ENCODE results near the gene CLDND1.

DNA sequence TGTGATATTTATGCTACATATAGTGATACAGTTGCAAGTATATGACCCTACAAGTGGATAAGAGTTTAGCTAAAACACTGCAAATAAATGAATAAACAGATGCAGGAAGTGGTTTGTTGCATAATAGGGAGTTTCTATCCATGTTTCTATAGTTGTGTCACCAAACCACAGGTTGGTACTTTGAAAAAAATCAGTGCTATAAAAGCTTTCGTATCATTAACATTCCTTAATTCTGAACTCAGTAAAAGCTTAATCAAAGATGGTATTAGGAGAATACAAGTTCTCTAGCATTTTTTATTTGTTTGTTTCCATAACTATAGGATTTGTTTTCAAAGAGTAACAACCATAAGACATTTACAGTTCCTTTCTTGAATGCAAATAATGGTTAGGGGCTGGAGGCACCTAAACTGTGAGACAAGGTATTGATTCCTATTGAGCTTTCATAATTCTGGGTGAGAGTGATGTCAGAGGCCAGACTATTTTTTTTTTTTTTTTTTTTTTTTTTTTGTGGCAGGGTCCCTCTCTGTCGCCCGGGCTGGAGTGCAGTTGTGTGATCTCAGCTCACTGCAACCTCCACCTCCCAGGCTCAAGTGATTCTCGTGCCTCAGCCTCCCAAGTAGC is 41.1 kb upstream of the CLDND1 start:
- no peak for TF ChIP-seq CTCF (IDR thresholded peaks at IDR 0.05)
- TF ChIP-seq POLR2A (IDR thresholded peaks at IDR 0.05): no peak
- no peak for TF ChIP-seq POLR2AphosphoS5 (IDR thresholded peaks at IDR 0.05)
- TF ChIP-seq EP300 (IDR thresholded peaks at IDR 0.05): no peak

Data from stomach (tissue), 4 donors.